Left renal cortex interstitium (tissue), 4 donors: Measurements from ENCODE around the gene MTARC2. TPM values are rescaled to one million over a fixed set of nuclear protein-coding genes. Genes with fewer than 3 reads are reported as not detected.
"Not testable (repeated sequence)": the region's sequence is repeated elsewhere in the genome, so short reads cannot be mapped to it uniquely, and the experiment has no call there.

Experiments
- DNase-seq, 4 donors: peaks; one replicate each; pipeline ENCODE4 v3.0.0-alpha.2; 2013; ENCODE audit warnings: low read depth in 4 of 4, low spot score in 2 of 4, missing footprints in 1 of 4
- polyA plus RNA-seq, 4 donors: library from polyadenylated mRNA; unstranded; fragments of 120-200 nt; gene quantifications; one replicate each; pipeline ENCODE4 v1.2.1, GENCODE V29; 2013; ENCODE audit not compliant: insufficient read length in 4 of 4

MTARC2 gene
- polyA plus RNA-seq, 4 donors = 45.3 to 55.4 (median 49.8) TPM

DNA sequence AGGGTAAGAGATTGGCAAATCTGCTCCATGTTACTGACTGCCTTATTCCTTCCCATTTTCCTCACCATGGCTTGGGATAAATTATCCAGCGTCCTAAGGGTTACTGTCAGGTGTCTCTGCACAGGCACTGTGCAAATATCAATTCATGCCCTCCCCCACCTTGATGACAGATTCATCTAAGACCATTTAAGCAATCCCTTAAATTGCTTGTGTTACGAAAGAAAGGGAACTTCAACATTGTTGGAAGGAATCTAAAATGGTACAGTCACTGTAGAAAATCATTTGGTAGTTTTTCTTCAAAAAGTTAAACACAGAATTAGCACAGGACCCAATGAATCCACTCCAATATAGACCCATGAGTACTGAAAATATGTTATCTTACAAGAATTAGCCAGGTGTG lies 17.6 kb upstream of the MTARC2 start:
- DNase-seq = no peak

DNA sequence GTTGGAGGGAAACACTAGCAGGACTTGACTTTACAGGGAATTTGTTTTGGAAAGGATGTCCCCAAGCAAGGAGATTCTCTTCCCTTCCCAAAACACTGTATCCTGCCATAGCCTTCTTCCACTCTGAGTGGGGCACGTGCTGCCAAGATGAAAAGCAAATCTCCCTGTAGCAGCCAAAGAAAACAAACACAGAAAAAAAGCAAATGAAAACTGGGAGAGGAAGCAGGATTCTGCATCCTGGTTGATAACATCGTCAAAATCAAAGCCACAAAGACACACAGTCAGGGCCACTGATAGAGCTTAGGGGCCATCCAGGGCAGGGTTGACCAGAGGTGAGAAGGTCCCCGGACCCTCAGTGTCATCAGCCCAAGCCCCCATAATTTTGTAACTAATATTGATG lies 16.0 kb upstream of the MTARC2 start:
- no peak for DNase-seq

DNA sequence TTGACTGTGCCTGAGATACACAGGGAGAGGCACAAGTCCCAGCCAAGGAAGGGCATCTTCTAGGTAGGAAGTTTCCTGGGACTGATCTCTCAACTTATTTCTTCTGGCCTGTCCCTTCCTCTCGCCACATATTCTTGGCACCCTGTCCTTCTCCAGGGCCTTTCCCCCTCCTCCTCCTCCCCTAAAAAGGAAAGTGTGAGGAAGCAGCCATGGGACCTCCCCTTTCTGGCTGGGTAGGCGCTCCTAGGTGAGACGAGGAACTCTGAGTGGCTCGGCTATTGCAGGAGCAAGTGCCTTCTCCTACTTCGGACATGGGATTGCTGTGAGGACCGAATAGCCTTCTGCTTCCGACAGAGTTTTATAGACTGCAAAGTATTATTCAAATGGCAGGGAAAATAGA lies 15.5 kb upstream of the MTARC2 start:
- DNase-seq = no peak

DNA sequence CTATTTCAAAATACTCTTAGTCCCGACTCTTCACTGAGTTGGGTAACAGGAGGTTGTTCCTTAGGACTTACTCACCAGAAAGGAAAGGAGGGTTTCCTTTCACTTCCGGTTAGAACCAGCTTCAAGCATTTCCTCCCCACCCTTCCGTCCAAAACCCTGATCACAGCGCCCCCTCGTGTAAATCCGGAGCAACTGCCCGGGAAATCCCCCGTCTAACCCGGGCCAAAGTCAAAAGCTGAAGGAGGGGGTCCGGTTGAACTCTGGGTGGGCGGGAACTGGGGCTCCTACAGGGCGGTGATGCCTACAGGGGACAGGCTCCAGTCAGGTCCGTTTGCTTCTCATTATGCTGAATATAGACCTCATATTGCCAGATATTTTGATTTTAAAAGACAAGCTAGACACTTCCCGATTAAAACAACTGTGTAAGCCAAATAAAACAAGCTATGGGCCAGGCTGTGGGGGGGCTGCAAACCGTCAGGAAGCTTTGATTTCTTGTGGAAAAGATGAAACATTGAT lies 15.0 kb upstream of the MTARC2 start:
- no peak for DNase-seq

DNA sequence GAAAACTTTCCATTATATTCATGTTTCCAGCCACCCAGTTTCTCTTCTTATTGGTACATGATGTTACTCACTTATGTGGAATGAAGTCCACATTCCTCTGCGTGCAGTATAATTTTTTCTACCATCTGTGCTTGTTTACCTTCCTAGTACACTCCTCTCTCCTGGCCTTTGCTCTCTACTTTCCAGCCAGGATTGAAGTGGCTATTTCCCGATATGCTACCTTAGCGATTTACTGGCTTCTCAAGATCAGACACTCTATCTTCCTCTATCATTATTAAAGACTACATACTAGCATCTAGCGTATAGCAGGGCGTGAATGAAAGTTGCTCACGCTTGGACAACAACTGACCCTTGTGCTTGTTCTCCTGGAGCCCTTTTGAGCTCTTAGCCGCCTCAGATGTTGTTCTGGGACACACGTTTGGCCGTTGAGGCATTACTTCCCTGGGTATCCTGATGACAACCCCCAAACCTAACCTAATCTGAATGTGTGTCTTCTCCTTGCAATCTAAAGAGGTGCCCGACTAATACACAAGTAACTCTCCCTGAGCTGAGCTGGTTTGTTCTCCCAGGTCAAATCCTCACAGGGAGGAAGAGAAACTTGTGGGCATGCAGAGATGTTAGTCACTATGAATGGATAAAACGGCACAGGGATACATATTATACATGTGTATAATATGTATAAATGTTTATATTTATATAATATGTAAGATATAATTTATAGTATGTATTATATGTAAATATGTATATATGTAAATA lies 13.4 kb upstream of the MTARC2 start:
- no peak for DNase-seq

DNA sequence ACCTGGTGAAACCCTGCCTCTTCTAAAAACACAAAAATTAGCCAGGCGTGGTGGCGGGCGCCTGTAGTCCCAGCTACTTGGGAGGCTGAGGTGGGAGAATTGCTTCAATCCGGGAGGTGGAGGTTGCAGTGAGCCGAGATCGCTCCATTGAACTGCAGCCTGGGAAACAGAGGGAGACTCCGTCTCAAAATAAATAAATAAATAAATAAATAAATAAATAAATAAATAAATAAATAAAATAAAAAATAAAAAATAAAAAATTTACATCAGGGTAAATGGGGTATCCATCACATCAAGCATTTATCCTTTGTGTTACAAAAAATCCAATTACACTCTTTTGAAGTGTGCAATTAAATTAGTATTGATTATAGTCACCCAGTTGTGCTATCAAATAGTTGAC lies 11.8 kb upstream of the MTARC2 start:
- not testable (repeated sequence) for DNase-seq

DNA sequence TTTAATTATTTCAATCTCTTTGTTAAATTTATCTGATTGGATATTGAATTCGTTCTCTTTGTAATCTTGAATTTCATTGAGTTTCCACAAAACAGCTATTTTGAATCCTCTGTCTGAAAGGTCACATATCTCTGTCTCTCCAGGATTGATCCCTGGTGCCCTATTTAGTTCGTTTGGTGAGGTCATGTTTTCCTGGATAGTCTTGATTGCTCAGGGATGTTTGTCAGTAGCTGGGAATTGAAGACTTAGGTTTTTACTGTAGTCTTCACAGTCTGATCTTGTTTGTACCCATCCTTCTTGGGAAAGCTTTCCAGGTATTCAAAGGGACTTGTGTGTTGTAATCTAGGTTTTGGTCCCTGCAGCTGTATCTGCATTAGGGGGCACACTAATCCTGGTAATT lies 6.8 kb upstream of the MTARC2 start:
- DNase-seq = no peak

DNA sequence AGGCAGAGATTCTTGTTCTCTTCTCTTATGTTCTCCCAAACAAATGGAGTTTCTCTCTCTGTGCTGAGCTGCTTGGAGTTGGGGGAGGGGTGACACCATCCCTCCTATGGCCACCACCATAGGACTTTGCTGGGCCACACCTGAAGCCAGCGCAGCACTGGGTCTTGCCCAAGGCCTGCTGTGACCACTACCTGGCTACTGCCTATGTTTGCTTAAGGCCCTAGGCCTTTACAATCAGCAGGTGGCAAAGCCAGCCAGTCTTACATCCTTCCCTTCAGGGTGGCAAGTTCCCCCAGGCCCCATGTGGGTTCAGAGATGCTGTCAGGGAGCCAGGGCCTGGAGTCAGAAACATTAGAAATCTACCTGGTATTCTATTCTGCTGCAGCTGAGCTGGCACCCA lies 6.3 kb upstream of the MTARC2 start:
- DNase-seq = no peak

DNA sequence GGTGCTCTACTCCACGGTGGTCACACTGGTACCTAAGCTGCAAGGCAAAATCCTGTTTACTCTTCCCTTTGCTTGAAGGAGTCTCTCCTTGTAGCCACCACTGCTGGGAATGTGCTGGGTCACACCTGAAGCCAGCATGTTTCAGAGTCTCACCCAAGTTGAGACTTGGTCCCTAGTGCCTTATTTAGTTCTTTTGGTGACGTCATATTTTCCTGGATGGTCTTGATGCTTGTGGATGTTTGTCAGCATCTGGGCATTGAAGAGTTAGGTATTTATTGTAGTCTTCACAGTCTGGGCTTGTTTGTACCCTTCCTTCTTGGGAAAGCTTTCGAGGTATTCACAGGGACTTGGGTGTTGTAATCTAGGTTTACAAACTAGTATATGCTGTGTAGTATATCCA lies 5.6 kb upstream of the MTARC2 start:
- DNase-seq = no peak

DNA sequence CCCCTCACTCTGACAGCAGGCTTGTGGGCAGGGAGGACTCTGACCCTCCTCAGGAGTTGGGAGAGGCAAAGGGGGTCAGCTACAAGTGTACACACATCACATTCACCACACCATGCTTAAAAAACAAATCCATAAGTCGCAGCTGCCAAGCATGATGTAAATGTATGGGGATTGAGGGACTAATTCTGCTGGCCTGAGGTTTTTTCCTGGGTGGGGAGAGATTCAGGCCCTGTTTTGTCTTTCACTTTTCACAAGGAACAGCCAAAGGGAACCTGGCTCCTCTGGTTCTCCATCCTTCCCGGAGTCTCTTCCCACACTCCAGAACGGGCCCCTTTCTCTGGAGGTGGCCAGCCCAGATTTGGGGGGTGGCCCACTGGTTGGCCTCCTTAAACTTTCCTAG lies 1.3 kb upstream of the MTARC2 start:
- no peak for DNase-seq

DNA sequence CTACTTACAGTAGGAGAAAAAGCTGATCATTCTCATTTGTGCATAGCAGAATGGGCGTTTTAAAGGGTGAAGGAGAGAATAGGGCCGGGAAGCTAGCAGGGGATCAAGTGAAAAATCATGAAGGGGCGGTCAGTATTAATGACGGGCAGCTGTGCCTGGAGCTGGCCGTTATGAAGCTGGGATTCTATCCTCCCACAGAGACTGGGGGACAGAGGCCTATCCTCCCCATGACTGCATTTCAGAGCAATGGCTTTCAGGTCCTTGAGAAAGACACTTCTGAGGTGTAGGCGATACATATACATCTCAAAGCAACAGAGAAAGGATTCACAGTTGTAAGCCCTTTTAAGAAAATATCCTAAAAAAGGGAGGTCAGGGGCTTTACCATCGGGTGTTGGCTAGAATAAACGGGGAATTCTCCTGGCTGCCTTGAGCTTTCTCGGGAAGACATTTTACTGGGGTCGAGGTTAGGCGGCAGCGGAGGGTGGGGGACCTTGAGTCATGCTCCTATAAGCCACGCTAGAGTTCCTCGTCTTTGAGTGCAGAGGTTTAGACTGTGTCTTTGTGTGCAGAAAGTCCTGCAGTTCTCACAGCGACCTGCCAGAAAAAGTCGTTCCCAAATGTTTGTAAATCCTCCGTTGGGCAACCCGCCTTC lies 559 bp upstream of the MTARC2 start:
- peak in 1 of 4 donors; percentile 59 for DNase-seq

DNA sequence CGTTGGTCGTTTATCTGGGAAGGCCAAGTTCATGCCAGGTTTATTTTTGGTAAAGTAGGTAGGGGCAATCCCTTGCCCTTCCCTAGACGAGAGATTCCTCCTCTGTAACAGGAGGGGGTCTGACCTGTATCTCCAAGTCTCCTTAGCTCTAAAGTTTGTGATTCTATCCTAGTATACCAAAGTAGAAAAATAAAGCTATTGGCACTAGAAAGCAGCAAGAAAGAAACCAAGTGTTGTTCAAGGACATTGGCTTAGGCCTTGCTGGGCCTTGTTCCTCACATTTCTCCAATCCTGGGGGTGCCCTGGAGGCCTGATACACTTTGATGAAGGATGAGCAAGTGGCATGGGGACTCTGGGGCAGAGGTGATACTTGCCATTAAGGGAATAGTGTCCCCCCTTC lies 814 bp downstream of the MTARC2 start:
- DNase-seq = no peak

DNA sequence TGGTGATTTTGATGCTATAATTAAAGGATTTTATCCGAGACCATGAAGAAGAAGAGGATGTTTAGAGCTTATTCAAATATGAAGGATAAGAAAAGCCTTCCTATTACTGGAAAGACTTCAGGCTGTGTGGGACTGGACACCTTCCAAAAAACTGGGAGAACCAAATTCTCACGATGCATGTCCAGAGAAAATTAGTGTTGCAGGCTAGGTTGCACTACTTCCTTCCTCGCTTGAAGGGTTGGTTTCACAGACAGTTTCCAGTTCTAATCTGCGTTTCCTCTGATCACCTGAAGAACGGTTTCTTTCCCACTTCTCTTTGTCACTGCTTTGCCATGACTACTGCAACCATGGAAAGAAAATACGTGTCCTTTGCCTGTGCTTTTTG lies 2.0 kb downstream of the MTARC2 start:
- no peak for DNase-seq

DNA sequence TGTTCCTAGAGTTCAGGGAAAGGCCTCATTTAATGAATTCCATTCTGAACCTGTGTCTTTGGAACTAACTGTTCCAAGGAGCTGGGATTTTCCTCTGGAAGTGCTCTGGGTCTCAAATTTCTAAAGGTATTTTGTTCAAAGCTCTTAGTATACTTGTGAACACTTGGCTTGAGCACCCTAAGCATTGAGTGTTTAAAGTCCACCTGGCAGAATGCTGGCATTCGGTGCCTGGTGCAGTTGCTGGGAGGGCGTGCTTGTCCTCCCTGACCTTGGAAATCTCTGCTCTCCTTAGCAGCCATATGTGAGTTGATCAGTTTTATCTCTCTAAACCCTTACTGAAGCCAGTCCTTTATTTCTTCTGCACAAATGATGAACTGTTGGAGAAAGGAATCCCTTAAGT lies 3.0 kb downstream of the MTARC2 start:
- DNase-seq = no peak

DNA sequence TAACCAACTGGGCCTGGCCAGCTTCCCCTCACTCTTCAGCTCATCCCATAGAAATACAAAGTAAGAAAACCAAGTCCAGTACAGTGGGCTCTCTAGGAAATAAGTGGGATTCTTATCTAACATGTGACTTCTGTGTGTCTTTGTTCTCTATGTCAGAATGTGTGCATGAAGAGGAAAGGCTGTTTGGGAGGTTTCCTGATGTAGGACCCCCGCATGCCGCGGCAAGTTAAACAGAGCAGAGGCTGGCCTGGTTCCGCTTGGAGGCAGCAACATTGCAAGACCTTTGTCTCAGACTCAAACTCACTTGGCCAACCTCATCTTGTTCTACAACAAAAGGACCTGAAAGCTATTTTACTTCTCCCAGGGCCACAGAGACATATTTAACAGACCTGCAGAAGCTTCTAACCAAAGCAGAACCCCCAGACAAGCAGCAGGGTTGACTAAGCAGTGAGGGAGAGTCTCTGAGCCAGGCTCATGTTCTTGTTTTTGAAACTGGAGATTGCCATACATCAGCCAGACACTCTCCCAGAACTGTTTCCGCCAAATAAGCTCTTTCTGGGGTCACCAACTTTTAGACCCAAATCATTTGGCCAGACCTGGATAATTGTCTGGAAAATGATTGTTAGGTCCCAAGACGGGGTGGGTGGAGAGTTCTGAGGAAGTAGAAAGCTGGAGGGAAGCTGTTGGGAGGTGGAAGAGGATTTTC lies 6.2 kb downstream of the MTARC2 start:
- no peak for DNase-seq

DNA sequence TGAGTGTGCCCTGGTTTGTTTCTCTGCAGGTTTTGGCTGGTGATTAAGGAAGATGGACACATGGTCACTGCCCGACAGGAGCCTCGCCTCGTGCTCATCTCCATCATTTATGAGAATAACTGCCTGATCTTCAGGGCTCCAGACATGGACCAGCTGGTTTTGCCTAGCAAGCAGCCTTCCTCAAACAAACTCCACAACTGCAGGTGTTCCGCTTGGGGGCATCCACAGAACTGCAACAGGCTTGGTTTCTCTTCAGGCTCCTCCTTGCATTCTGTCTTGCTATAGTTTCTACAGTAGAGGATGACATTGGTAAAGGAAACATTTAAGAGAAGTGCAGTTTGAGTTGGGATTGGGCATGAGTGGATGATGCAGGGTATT lies 6.8 kb downstream of the MTARC2 start:
- no peak for DNase-seq

DNA sequence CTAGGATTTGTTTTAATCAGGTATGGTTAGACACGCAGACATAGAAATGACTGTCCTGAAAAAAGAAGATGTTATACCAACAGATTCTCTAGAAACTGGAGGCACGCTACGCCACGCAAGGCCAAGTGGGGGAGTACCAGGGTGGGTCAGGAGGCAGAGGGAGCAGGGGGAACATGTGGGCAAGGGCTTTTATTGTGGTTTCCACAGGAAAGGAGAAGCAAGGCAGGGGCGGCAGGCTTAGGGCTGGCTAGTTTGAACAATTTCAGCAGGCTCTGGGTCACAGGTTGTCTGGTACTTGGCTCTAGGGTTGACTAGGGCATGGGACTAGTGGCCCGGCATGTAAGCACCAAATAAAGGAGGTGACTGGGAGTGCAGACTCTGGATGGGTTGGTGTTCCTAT lies 7.2 kb downstream of the MTARC2 start:
- DNase-seq = no peak

DNA sequence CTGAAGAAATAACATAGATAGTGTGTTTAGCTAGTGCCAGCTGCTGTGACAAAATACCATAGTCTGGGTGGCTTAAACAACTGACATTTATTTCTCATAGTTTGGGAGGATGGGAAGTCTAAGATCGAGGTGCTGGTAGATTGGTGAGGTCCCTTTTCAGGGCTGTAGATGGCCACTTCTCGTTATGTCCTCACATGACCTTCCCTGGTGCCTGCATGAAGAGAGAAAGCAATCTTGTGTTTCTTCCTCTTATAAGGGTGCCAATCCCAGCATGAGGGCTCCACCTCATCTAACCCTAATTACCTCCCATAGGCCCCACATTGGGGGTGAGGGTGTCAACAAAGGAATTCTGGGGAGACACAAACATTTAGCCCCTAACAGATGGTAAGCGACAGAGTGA lies 9.3 kb downstream of the MTARC2 start:
- no peak for DNase-seq

DNA sequence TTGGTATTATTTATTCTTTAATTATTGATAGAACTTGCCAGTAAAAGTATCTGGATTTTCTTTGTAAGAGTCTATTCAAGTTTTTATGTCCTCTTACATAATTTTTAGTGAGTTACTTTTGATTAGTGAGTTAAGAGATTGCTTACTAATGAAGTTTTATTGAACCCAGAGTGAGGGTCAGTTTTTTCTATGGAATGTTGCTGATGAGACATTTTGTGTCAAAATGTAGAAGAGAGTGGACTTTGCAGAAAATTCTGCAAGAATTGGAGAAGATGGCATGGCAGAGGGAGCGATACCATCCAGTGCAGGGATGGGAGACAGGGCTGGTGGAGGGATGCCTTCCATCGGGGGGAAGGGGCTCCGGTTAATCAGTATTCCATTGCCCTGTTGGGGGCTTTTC lies 11.0 kb downstream of the MTARC2 start:
- DNase-seq = no peak

DNA sequence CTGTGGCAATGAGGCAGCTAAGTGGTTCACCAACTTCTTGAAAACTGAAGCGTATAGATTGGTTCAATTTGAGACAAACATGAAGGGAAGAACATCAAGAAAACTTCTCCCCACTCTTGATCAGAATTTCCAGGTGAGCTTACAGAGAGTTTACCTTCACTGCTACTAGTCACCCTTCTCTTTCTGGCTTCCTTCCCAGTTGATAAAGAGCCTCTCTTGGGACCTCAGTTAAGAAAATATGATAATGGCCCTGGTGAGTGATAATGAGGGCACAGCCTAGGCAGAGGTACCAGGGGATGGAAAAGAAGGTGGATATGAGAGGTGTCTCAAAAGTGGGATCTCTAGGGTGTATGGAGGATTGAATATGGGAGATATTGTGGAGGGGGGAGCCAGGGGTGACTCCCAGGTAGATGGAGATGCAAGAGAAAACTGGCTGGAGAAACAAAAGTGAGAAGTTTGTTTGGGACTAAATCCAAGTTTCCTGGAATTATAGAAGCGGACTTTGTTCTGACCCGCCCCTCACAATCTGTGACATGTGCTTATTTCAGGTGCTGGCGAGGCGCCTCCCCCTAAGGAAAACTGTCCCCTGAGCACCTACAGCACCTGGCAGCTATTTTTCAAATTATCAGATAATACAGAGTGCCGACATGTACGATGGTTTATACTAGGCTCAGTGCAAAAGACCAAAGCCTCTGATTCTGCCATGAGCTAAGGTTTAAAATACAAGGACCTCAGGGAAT lies 13.7 kb downstream of the MTARC2 start:
- DNase-seq = no peak

DNA sequence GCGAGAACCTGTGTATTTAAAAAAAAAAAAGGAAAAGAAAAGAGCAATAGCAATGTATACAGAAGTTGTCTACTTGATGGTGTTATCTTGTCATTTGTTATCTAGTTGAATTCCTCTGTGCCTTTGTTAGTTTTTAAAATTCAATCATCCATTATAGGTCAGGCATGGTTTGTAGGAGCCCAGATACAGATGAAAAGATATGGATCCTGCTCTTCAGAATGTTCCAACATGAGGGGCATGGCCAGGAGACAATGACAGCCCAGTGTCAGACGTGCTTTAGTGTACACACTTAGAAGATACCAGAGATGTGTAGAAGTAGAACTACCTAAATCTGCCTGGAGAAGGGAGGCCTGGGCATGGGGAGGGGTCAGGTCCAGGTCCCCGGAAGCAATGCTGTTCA lies 16.6 kb downstream of the MTARC2 start:
- no peak for DNase-seq
